Mesenchymal stem cell (in vitro differentiated cells and primary cell): ENCODE results near the gene BCS1L.

Experiments used
- DNase-seq: peaks from one replicate; pipeline ENCODE4 v3.0.0-alpha.2; 2013
- H2AFZ ChIP-seq: one replicate; pipeline ENCODE4 v1.6.1; 2013; ENCODE audit warnings: low read depth, mild to moderate bottlenecking, control low read depth, inconsistent platforms, low read length, moderate library complexity
- H2AK5ac ChIP-seq: 2 replicates; pipeline ENCODE4 v1.6.1; 2013; ENCODE audit warnings: low read length, moderate library complexity, mild to moderate bottlenecking, inconsistent platforms; ENCODE audit not compliant: severe bottlenecking
- H2BK120ac ChIP-seq: one replicate; pipeline ENCODE4 v1.6.1; 2013; ENCODE audit warnings: low read depth, mild to moderate bottlenecking, inconsistent platforms, low read length, moderate library complexity
- H2BK12ac ChIP-seq, 2 experiments: one replicate each; pipeline ENCODE4 v1.6.1; 2013; ENCODE audit warnings: inconsistent platforms in 2 of 2, low read length in 2 of 2, mild to moderate bottlenecking in 2 of 2, moderate library complexity in 2 of 2, control low read depth in 1 of 2
- H2BK15ac ChIP-seq: one replicate; pipeline ENCODE4 v1.6.1; 2013; ENCODE audit warnings: mild to moderate bottlenecking, low read depth, inconsistent platforms; ENCODE audit not compliant: poor library complexity, severe bottlenecking
- H2BK5ac ChIP-seq: 2 replicates; pipeline ENCODE4 v1.6.1; 2013; ENCODE audit warnings: low read depth, mild to moderate bottlenecking, low read length, control low read depth, inconsistent platforms; ENCODE audit not compliant: poor library complexity, severe bottlenecking
- H3K14ac ChIP-seq, 2 experiments: one replicate each; pipeline ENCODE4 v1.6.1; 2013; ENCODE audit warnings: inconsistent platforms in 2 of 2, low read length in 2 of 2, control low read depth in 1 of 2, mild to moderate bottlenecking in 1 of 2, moderate library complexity in 1 of 2
- H3K18ac ChIP-seq, 2 experiments: one replicate each; pipeline ENCODE4 v1.6.1; 2013; ENCODE audit warnings: inconsistent platforms in 2 of 2, low read length in 2 of 2, control low read depth in 1 of 2, low read depth in 1 of 2, mild to moderate bottlenecking in 1 of 2
- H3K23ac ChIP-seq, 2 experiments: one replicate each; pipeline ENCODE4 v1.6.1; 2013; ENCODE audit warnings: inconsistent platforms in 2 of 2, low read length in 2 of 2, mild to moderate bottlenecking in 2 of 2, moderate library complexity in 2 of 2, control low read depth in 1 of 2
- H3K27ac ChIP-seq: 2 replicates; pipeline ENCODE4 v1.5.1; 2013; ENCODE audit warnings: mild to moderate bottlenecking, moderate library complexity, low read length, control low read depth, inconsistent platforms; ENCODE audit not compliant: poor library complexity, severe bottlenecking
- H3K27me3 ChIP-seq, 2 experiments: 2 replicates each; pipeline versions ENCODE4 v1.6.1 to v1.7.0; 2013; ENCODE audit warnings: low read length in 2 of 2, mild to moderate bottlenecking in 2 of 2, moderate library complexity in 2 of 2, control low read depth in 1 of 2, inconsistent platforms in 1 of 2; ENCODE audit not compliant: control insufficient read depth in 1 of 2, insufficient read depth in 1 of 2
- H3K36me3 ChIP-seq, 2 experiments: 2 replicates each; pipeline versions ENCODE4 v1.6.1 to v1.7.0; 2013; ENCODE audit warnings: low read length in 2 of 2, control low read depth in 1 of 2, inconsistent platforms in 1 of 2, low read depth in 1 of 2, mild to moderate bottlenecking in 1 of 2; ENCODE audit not compliant: insufficient read depth in 2 of 2, control insufficient read depth in 1 of 2
- H3K4ac ChIP-seq, 2 experiments: one replicate each; pipeline ENCODE4 v1.6.1; 2013; ENCODE audit warnings: inconsistent platforms in 2 of 2, low read length in 2 of 2, mild to moderate bottlenecking in 2 of 2, moderate library complexity in 2 of 2, control low read depth in 1 of 2, low read depth in 1 of 2
- H3K4me1 ChIP-seq: 2 replicates; pipeline ENCODE4 v1.6.1; 2013; ENCODE audit warnings: low read depth, low read length, control low read depth; ENCODE audit not compliant: control insufficient read depth, insufficient read depth
- H3K4me2 ChIP-seq: 2 replicates; pipeline ENCODE4 v1.6.1; 2013; ENCODE audit warnings: low read length, mild to moderate bottlenecking, inconsistent platforms; ENCODE audit not compliant: poor library complexity, severe bottlenecking
- H3K4me3 ChIP-seq, 2 experiments: 2 replicates each; pipeline versions ENCODE4 v1.5.1 to v1.7.0; 2013; ENCODE audit warnings: low read length in 2 of 2, mild to moderate bottlenecking in 2 of 2, control low read depth in 1 of 2, low read depth in 1 of 2; ENCODE audit not compliant: insufficient read depth in 1 of 2
- H3K79me1 ChIP-seq: replicated peaks from 2 replicates; pipeline ENCODE4 v1.6.1; 2013; ENCODE audit warnings: mild to moderate bottlenecking, control low read depth, low read length, inconsistent platforms; ENCODE audit not compliant: poor library complexity, severe bottlenecking
- H3K9ac ChIP-seq: 2 replicates; pipeline ENCODE4 v1.7.0; 2013; ENCODE audit warnings: mild to moderate bottlenecking, low read length, moderate library complexity
- H3K9me3 ChIP-seq: 2 replicates; pipeline ENCODE4 v1.7.0; 2013; ENCODE audit warnings: mild to moderate bottlenecking, low read length; ENCODE audit not compliant: control insufficient read depth
- H4K8ac ChIP-seq: one replicate; pipeline ENCODE4 v1.6.1; 2013; ENCODE audit warnings: inconsistent platforms, mild to moderate bottlenecking, low read length, moderate library complexity
- H4K91ac ChIP-seq: one replicate; pipeline ENCODE4 v1.6.1; 2013; ENCODE audit warnings: mild to moderate bottlenecking, low read length, inconsistent platforms
- WGBS: methylation state at CpG from one replicate; pipeline ENCODE4 v1.1.7; 2013; ENCODE audit warnings: mixed read lengths; 5-methylcytosine and 5-hydroxymethylcytosine counted together

BCS1L gene

GRCh38 chr2:218645126-218645525 lies 14.4 kb upstream of the BCS1L start:
- Histone ChIP-seq H3K9ac (peak overlapping the region; percentile 68), H3K18ac (no peak overlapping the region), H2BK120ac (no peak overlapping the region), H3K23ac (no peak overlapping the region), H3K4me1 (peaks cover 23% of the 10 kb centered on the region), H3K27me3 (no peaks in the 10 kb centered on the region), H3K9me3 (no peaks in the 10 kb centered on the region), H3K36me3 (peaks cover 59 to 88% of the 10 kb centered on the region in 2 experiments), H3K4me3 (no peak overlapping the region), H2BK12ac (no peak overlapping the region), H3K4ac (no peak overlapping the region), H2AK5ac (peak overlapping the region; percentile 76), H3K79me1 (peaks cover 29% of the 10 kb centered on the region), H2AFZ (no peak overlapping the region), H2BK15ac (no peak overlapping the region), H3K4me2 (no peak overlapping the region), H2BK5ac (peak overlapping the region; percentile 90), H3K27ac (peak overlapping the region; percentile 98), H4K91ac (no peak overlapping the region), H3K14ac (no peak overlapping the region), H4K8ac (no peak overlapping the region)
- DNase-seq = no peak
- WGBS = 88% methylated on average over 1 of the region's 1 CpG

GRCh38 chr2:218648088-218648786 lies 11.2 kb upstream of the BCS1L start:
- Histone ChIP-seq H4K91ac (no peak overlapping the region), H2BK12ac (no peak overlapping the region), H3K79me1 (peaks cover 21% of the 10 kb centered on the region), H3K36me3 (peaks cover 53 to 90% of the 10 kb centered on the region in 2 experiments), H3K23ac (no peak overlapping the region), H2BK120ac (no peak overlapping the region), H3K4me1 (peaks cover 25% of the 10 kb centered on the region), H4K8ac (no peak overlapping the region), H2BK15ac (no peak overlapping the region), H3K18ac (no peak overlapping the region), H3K4me3 (no peak overlapping the region), H3K9me3 (no peaks in the 10 kb centered on the region), H2AFZ (no peak overlapping the region), H3K4ac (peak overlapping the region in 1 of 2 experiments; percentile 30), H3K14ac (no peak overlapping the region), H3K27me3 (no peaks in the 10 kb centered on the region), H2AK5ac (no peak overlapping the region), H3K4me2 (no peak overlapping the region), H3K27ac (no peak overlapping the region), H2BK5ac (no peak overlapping the region), H3K9ac (peak overlapping the region; percentile 34)
- 77% methylated on average over 9 of the region's 9 CpGs for WGBS
- DNase-seq = peak; percentile 73

GRCh38 chr2:218648787-218649100 lies 10.7 kb upstream of the BCS1L start:
- H3K23ac ChIP-seq = no peak overlapping the region
- H3K36me3 ChIP-seq = peaks cover 48 to 89% of the 10 kb centered on the region in 2 experiments

GRCh38 chr2:218655751-218656150 lies 3.7 kb upstream of the BCS1L start:
- H3K23ac ChIP-seq = no peak overlapping the region
- H3K9me3 ChIP-seq = no peaks in the 10 kb centered on the region
- H2BK5ac ChIP-seq = no peak overlapping the region
- 95% methylated on average over 2 of the region's 2 CpGs for WGBS
- no peak overlapping the region for H3K14ac ChIP-seq
- H3K4me3 ChIP-seq = no peak overlapping the region
- no peak overlapping the region for H2AK5ac ChIP-seq
- H3K79me1 ChIP-seq = peaks cover 38% of the 10 kb centered on the region
- no peak overlapping the region for H2AFZ ChIP-seq
- no peak overlapping the region for H3K18ac ChIP-seq
- H3K36me3 ChIP-seq = peaks cover 38 to 66% of the 10 kb centered on the region in 2 experiments
- H2BK12ac ChIP-seq = no peak overlapping the region
- H3K9ac ChIP-seq = no peak overlapping the region
- H4K91ac ChIP-seq = no peak overlapping the region
- H3K27me3 ChIP-seq = no peaks in the 10 kb centered on the region
- no peak for DNase-seq
- H2BK15ac ChIP-seq = no peak overlapping the region
- peaks cover 2% of the 10 kb centered on the region for H3K4me1 ChIP-seq
- H3K4ac ChIP-seq = no peak overlapping the region
- H3K27ac ChIP-seq = no peak overlapping the region
- no peak overlapping the region for H2BK120ac ChIP-seq
- no peak overlapping the region for H3K4me2 ChIP-seq
- no peak overlapping the region for H4K8ac ChIP-seq

More at GRCh38 chr2:218648787-218649100, 10.7 kb upstream of the BCS1L start:
- no peak overlapping the region for H2BK12ac ChIP-seq
- WGBS = 91% methylated on average over 11 of the region's 11 CpGs
- DNase-seq = no peak
- peaks cover 24% of the 10 kb centered on the region for H3K4me1 ChIP-seq
- H3K9ac ChIP-seq = no peak overlapping the region
- no peak overlapping the region for H3K4ac ChIP-seq
- no peak overlapping the region for H3K18ac ChIP-seq
- H3K27me3 ChIP-seq = no peaks in the 10 kb centered on the region
- no peak overlapping the region for H4K8ac ChIP-seq
- H3K79me1 ChIP-seq = peaks cover 16% of the 10 kb centered on the region
- no peaks in the 10 kb centered on the region for H3K9me3 ChIP-seq
- H2AFZ ChIP-seq = no peak overlapping the region
- H3K27ac ChIP-seq = no peak overlapping the region
- H2BK15ac ChIP-seq = no peak overlapping the region
- no peak overlapping the region for H4K91ac ChIP-seq
- no peak overlapping the region for H2BK5ac ChIP-seq
- H2BK120ac ChIP-seq = no peak overlapping the region
- no peak overlapping the region for H3K4me3 ChIP-seq
- H3K14ac ChIP-seq = no peak overlapping the region
- no peak overlapping the region for H3K4me2 ChIP-seq
- no peak overlapping the region for H2AK5ac ChIP-seq
